Natural killer cell (primary cell): ENCODE measurements around the gene RNASE9. TPM values are rescaled to one million over a fixed set of nuclear protein-coding genes. Genes with fewer than 3 reads are reported as not detected.

Source experiments
- ATAC-seq, 3 donors: fragments of 150-1000 bp in 2 of 3; fragments of 200-7000 bp in 1 of 3; cut with Tn5 transposase; 1 replicate in 1 of 3; 2 replicates in 2 of 3; pipeline ENCODE4 v1.10.0; 2021; ENCODE audit warnings: mild to moderate bottlenecking in 2 of 3, moderate library complexity in 2 of 3
- DNase-seq, 2 donors: peaks; one replicate each; pipeline versions ENCODE4 v3.0.0 to v3.0.0-alpha.2; 2013 to 2021; ENCODE audit warnings: mixed read lengths in 1 of 2
- H3K27ac ChIP-seq: one replicate; pipeline ENCODE4 v1.5.1; 2013; ENCODE audit warnings: mild to moderate bottlenecking, low read length
- H3K27me3 ChIP-seq: one replicate; pipeline ENCODE4 v1.6.1; 2013; ENCODE audit warnings: low read length; ENCODE audit not compliant: control insufficient read depth, insufficient read depth
- H3K36me3 ChIP-seq: one replicate; pipeline ENCODE4 v1.6.1; 2013; ENCODE audit warnings: low read length; ENCODE audit not compliant: control insufficient read depth, insufficient read depth
- H3K4me1 ChIP-seq: one replicate; pipeline ENCODE4 v1.6.1; 2013; ENCODE audit warnings: low read length; ENCODE audit not compliant: control insufficient read depth, insufficient read depth
- H3K4me3 ChIP-seq: one replicate; pipeline ENCODE4 v1.5.1; 2013; ENCODE audit warnings: low read length
- H3K9me3 ChIP-seq: one replicate; pipeline ENCODE4 v1.6.1; 2013; ENCODE audit warnings: low read length; ENCODE audit not compliant: control insufficient read depth, insufficient read depth
- H3K27ac Mint-ChIP-seq, 2 donors: one replicate each; pipeline ENCODE4 v1.8.0; 2022; ENCODE audit warnings: mild to moderate bottlenecking in 2 of 2, mixed read lengths in 2 of 2, moderate library complexity in 1 of 2
- H3K27me3 Mint-ChIP-seq, 2 donors: one replicate each; pipeline ENCODE4 v1.8.0; 2022; ENCODE audit warnings: low read depth in 2 of 2, mixed read lengths in 2 of 2
- H3K36me3 Mint-ChIP-seq: one replicate; pipeline ENCODE4 v1.8.0; 2022; ENCODE audit warnings: mixed read lengths
- H3K4me1 Mint-ChIP-seq, 2 donors: one replicate each; pipeline ENCODE4 v1.8.0; 2022; ENCODE audit warnings: mixed read lengths in 2 of 2
- H3K4me3 Mint-ChIP-seq: one replicate; pipeline ENCODE4 v1.8.0; 2022; ENCODE audit warnings: mild to moderate bottlenecking, moderate library complexity, mixed read lengths
- H3K9me3 Mint-ChIP-seq, 2 donors: one replicate each; pipeline ENCODE4 v1.8.0; 2022; ENCODE audit warnings: mixed read lengths in 2 of 2
- CTCF ChIP-seq: fragments of 200-600 bp; IDR thresholded peaks from one replicate; pipeline ENCODE4 v1.8.0; 2022; ENCODE audit warnings: antibody characterized with exemption
- WGBS: methylation state at CpG from one replicate; pipeline ENCODE4 v1.1.7; 2013; ENCODE audit warnings: missing lambda C conversion rate; ENCODE audit not compliant: insufficient coverage; 5-methylcytosine and 5-hydroxymethylcytosine counted together
- intact Hi-C: fragments of 100-400 bp; cut with micrococcal nuclease; formaldehyde crosslinking; loops from one replicate; pipeline ENCODE4 v1.14.2; 2022
- total RNA-seq, 4 donors: library from RNA; stranded (reverse); fragments of 120-200 nt in 1 of 4; gene quantifications; one replicate each; pipeline versions ENCODE4 v1.2.3 to v1.2.4, GENCODE V29; 2013 to 2022

The RNASE9 gene
- total RNA-seq, 3 donors from 2014 or later (not counting 1 experiment from before 2014, with no cell fraction given): not detected

DNA sequence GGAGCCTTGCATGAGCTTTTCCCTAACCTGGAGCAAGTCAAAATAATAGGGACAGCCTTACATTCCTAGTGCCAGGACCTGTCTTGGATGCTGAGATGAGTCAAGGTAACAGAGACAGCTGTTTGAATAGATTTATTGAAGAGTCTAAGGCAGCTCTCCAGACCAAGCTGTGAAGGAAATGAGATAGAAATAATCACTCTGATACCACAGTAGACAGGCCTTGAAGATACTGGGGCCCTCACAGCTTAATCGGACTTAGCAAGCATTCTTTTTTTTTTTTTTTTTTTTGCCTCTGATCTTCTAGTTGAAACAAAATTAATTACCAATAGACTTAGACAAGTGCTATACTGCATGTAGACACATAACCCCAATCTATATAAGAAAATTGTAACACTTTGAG lies 3.1 kb upstream of the RNASE9 start:
- TF ChIP-seq CTCF: no peak
- Mint-ChIP-seq H3K27me3 (peaks cover 3 to 5% of the 10 kb centered on the region in 2 donors), H3K4me3 (no peak overlapping the region), H3K4me1 (no peaks in the 10 kb centered on the region), H3K36me3 (no peaks in the 10 kb centered on the region), H3K9me3 (peaks cover 0 to 2% of the 10 kb centered on the region in 2 donors), H3K27ac (no peak overlapping the region)
- intact Hi-C loops: no loop called here
- DNase-seq: no peak
- no peak overlapping the region for H3K4me3 ChIP-seq
- no peaks in the 10 kb centered on the region for H3K9me3 ChIP-seq
- no peaks in the 10 kb centered on the region for H3K4me1 ChIP-seq
- WGBS: 80% methylated on average over 1 of the region's 1 CpG
- no peaks in the 10 kb centered on the region for H3K36me3 ChIP-seq
- H3K27ac ChIP-seq: no peak overlapping the region
- no peak for ATAC-seq
- no peaks in the 10 kb centered on the region for H3K27me3 ChIP-seq

GRCh38 chr14:20559461-20559904 lies 1.4 kb downstream of the RNASE9 start:
- intact Hi-C loops: no loop called here
- DNase-seq (no peak), ATAC-seq (no peak)
- no peaks in the 10 kb centered on the region for H3K9me3 ChIP-seq
- H3K36me3 ChIP-seq: no peaks in the 10 kb centered on the region
- Mint-ChIP-seq H3K36me3 (no peaks in the 10 kb centered on the region), H3K4me1 (no peaks in the 10 kb centered on the region), H3K9me3 (no peaks in the 10 kb centered on the region), H3K27me3 (peaks cover 5 to 7% of the 10 kb centered on the region in 2 donors), H3K4me3 (no peak overlapping the region), H3K27ac (no peak overlapping the region)
- no peaks in the 10 kb centered on the region for H3K27me3 ChIP-seq
- H3K27ac ChIP-seq: no peak overlapping the region
- H3K4me3 ChIP-seq: no peak overlapping the region
- no peak for TF ChIP-seq CTCF
- no peaks in the 10 kb centered on the region for H3K4me1 ChIP-seq
- 78% methylated on average over 2 of the region's 2 CpGs for WGBS

GRCh38 chr14:20557212-20557542 lies 3.7 kb downstream of the RNASE9 start:
- Histone ChIP-seq H3K27me3 (no peaks in the 10 kb centered on the region), H3K4me1 (no peaks in the 10 kb centered on the region), H3K4me3 (no peak overlapping the region), H3K9me3 (no peaks in the 10 kb centered on the region), H3K36me3 (no peaks in the 10 kb centered on the region), H3K27ac (no peak overlapping the region)
- Mint-ChIP-seq H3K4me1 (no peaks in the 10 kb centered on the region), H3K27me3 (peaks cover 5 to 9% of the 10 kb centered on the region in 2 donors), H3K9me3 (no peaks in the 10 kb centered on the region), H3K27ac (no peak overlapping the region), H3K36me3 (no peaks in the 10 kb centered on the region), H3K4me3 (no peak overlapping the region)
- no peak for ATAC-seq
- no peak for TF ChIP-seq CTCF
- intact Hi-C loops: no loop called here
- 86% methylated on average over 1 of the region's 2 CpGs for WGBS
- DNase-seq: no peak

DNA sequence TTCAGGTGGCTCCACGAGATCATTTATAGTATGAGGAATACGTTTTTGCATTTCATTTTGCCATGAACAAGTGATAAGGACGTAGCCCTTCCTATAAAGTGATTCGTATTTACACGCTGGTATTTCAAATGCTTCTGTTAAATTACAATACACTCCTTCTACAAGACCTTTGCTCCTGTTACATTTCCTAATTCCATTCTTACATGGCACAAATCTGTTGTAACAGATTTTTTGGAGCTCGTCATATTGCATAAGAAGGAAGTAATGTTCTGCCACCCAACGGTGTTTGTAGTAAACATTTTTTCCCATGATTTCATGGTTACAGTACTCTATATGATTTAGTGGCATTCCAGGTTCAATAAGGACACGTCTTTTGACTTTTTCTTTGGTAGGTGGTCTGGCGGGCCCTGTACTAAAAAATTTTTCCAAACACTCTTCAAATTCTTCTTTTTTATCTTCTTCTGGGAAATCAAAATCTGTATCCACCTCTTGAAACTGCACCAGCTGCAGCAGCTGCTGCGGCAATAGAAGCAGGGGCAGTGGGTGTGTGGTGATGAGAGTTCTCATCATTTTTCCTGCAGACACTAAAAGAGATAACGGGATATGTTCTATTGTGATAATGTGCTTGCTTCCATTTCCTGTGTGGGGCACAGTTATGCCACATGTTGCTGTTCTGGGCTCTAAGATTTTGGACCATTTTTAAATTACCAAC lies 4.2 kb downstream of the RNASE9 start:
- Mint-ChIP-seq H3K4me3 (no peak overlapping the region), H3K27me3 (peaks cover 5 to 9% of the 10 kb centered on the region in 2 donors), H3K27ac (no peak overlapping the region), H3K4me1 (no peaks in the 10 kb centered on the region), H3K9me3 (no peaks in the 10 kb centered on the region), H3K36me3 (no peaks in the 10 kb centered on the region)
- Histone ChIP-seq H3K36me3 (no peaks in the 10 kb centered on the region), H3K27ac (no peak overlapping the region), H3K9me3 (no peaks in the 10 kb centered on the region), H3K27me3 (no peaks in the 10 kb centered on the region), H3K4me1 (no peaks in the 10 kb centered on the region), H3K4me3 (no peak overlapping the region)
- intact Hi-C loops: no loop called here
- WGBS: 78% methylated on average over 11 of the region's 11 CpGs
- no peak for DNase-seq
- no peak for ATAC-seq
- no peak for TF ChIP-seq CTCF
